ENCODE data around the gene KPNB1. TPM values are rescaled to one million over a fixed set of nuclear protein-coding genes. Genes with fewer than 3 reads are reported as not detected.
A peak's percentile ranks its signal among the peaks of the same experiment; 100 is the strongest.

Gene KPNB1
- total RNA-seq, 2 experiments from 2014 or later: 413 to 525 TPM

DNA sequence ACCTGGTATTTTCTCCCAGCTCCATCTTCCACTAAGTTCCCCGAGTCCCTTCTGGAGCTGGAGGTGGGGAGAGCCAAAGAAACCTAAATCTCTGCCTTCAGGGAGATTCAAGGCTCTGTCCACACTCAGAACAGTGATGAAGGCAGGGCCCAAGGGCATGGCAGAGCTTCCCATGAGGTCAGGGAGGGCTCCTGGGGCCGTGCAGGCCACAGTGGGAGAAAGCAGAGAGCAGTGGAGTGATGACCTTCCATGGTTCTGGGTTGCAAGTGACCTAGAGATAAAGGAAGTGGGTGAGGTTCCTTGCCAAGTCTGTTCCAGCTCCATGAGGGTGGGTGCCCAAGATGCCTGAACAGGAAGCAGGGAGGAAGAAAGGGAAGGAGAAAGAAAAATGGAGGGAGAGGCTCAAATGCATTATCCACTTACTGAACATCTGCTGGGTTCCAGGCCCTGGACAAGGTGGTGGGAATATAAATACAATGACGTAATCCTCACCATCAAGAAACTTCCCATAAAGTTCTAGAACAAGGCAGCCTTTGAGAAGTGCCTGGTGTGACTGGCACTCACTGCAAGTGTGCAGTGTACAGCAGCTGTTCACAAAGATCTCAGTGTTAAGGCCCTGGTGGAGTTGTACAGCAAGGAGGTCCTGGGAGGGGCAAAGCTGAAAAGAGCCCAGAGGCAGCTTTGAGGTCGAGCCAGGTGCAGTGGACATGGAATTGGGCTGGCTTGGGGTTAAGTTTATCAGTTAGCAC lies 57.5 kb downstream of the KPNB1 start:
- peak overlapping the region; percentile 92 for H3K27ac Mint-ChIP-seq
- H3K4me3 Mint-ChIP-seq: no peak overlapping the region

DNA sequence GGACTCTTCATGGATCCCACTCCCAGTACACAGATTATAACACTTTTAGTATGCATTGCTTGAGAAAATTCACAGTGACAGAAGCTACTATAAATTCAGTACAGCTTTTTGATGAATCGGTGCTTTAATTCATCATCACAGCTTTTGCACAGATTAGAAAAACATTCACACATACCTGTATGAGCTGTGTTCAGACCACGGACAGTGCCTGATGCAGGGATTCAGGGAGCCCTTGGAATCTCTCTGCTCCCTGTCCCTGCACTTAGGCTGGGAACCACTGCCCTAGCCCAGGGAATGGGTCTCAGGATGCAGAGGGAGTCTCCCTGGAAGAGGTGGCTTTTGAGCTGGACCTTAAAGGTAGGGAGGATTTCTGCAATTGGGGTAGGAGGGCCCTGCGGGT lies 58.2 kb downstream of the KPNB1 start:
- no peak for DNase-seq
- no peaks in the 10 kb centered on the region for H3K36me3 Mint-ChIP-seq
- peaks cover 52% of the 10 kb centered on the region for H3K4me1 Mint-ChIP-seq
- H3K4me3 Mint-ChIP-seq: no peak overlapping the region
- CTCF ChIA-PET: interaction anchor here (0.6 to 14.9 kb wide), 5 partner anchors 9 to 84 kb away, joined by 4 to 263 read pairs (median 9); partner anchors contain the start of gene TBX21
- H3K27me3 Mint-ChIP-seq: peaks cover 1% of the 10 kb centered on the region
- no peaks in the 10 kb centered on the region for H3K9me3 Mint-ChIP-seq (ENCODE audit: low read depth)
- H3K27ac Mint-ChIP-seq: no peak overlapping the region
- ATAC-seq: no peak

More for the DNA sequence above, 57.5 kb downstream of the KPNB1 start:
- Mint-ChIP-seq H3K9me3 (ENCODE audit: low read depth) (no peaks in the 10 kb centered on the region), H3K4me1 (peaks cover 57% of the 10 kb centered on the region), H3K27me3 (no peaks in the 10 kb centered on the region), H3K36me3 (no peaks in the 10 kb centered on the region)
- ATAC-seq (no peak), DNase-seq (no peak)
- CTCF ChIA-PET: interaction anchor here (0.6 to 14.9 kb wide), 5 partner anchors 8 to 85 kb away, joined by 4 to 263 read pairs (median 9); partner anchors contain the start of gene TBX21

DNA sequence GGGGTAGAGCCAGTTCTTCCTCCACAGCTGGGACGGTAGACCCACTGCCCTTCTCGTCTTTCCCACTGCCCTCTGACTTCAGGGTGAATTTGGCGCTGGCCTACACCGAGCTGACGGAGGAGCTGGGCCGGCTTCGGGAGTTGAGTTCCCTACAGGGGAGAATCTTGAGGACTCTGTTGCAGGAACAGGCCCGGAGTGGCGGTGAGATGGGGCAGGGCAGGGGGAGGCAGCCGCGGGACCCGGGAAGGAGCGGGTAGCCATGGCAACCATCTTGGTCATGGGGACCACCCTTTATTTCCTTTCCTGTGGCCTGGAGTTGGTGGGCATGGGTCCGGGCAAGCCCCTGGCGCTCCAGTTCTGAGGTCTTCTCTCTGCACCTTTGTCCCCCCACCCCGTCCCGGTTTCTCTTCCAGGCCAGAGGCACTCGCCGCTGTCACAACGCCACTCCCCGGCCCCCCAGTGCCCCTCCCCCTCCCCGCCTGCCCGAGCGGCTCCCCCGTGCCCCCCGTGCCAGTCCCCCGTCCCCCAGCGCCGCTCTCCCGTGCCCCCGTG lies 58.7 kb downstream of the KPNB1 start:
- H3K4me3 Mint-ChIP-seq: no peak overlapping the region
- CTCF ChIA-PET: interaction anchor here (1.4 to 14.9 kb wide), 3 partner anchors 9 to 25 kb away, joined by 9 to 263 read pairs (median 39); partner anchors contain the start of gene TBX21
- ATAC-seq: no peak
- H3K9me3 Mint-ChIP-seq (ENCODE audit: low read depth): no peaks in the 10 kb centered on the region
- no peaks in the 10 kb centered on the region for H3K36me3 Mint-ChIP-seq
- peaks cover 47% of the 10 kb centered on the region for H3K4me1 Mint-ChIP-seq
- H3K27me3 Mint-ChIP-seq: peaks cover 3% of the 10 kb centered on the region
- no peak for DNase-seq
- H3K27ac Mint-ChIP-seq: no peak overlapping the region

DNA sequence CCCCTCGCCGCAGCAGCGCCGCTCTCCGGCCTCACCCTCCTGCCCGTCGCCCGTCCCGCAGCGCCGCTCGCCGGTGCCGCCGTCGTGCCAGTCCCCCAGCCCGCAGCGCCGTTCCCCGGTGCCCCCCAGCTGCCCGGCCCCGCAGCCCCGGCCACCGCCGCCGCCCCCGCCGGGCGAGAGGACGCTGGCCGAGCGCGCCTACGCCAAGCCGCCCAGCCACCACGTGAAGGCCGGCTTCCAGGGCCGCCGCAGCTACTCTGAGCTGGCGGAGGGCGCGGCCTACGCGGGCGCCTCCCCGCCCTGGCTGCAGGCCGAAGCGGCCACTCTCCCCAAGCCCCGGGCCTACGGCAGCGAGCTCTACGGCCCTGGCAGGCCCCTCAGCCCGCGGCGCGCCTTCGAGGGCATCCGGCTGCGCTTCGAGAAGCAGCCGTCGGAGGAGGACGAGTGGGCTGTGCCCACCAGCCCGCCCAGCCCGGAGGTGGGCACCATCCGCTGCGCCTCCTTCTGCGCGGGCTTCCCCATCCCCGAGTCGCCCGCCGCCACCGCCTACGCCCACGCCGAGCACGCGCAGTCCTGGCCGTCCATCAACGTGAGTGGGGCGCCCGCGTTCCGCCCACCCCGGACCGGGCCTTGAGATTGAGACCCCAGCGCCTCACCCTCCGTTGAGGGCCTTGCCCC lies 59.3 kb downstream of the KPNB1 start:
- no peaks in the 10 kb centered on the region for H3K9me3 Mint-ChIP-seq (ENCODE audit: low read depth)
- H3K4me1 Mint-ChIP-seq: peaks cover 46% of the 10 kb centered on the region
- H3K27ac Mint-ChIP-seq: no peak overlapping the region
- no peak for DNase-seq
- ATAC-seq: no peak
- no peaks in the 10 kb centered on the region for H3K36me3 Mint-ChIP-seq
- H3K27me3 Mint-ChIP-seq: peaks cover 7% of the 10 kb centered on the region
- CTCF ChIA-PET: interaction anchor here (1.4 to 14.9 kb wide), 3 partner anchors 8 to 24 kb away, joined by 9 to 263 read pairs (median 39); partner anchors contain the start of gene TBX21
- H3K4me3 Mint-ChIP-seq: no peak overlapping the region

DNA sequence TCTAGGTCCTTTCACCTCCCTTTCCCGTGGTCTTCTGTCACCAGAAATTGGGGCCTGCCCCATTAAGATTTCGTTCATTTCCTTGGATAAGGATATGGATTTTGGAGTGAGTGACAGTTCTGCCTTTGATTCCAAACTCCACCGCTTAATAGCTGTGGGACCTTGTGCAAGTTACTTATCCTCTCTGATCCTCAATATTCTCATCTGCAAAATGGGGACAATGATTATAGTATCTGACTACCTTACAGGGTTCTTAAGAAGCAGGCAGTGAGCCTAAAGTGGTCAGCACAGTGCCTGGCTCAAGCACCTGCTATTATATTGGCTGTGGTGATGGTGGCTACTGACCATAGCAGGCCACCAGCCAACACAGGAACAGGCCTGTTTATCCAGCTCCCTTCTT lies 59.9 kb downstream of the KPNB1 start:
- no peaks in the 10 kb centered on the region for H3K9me3 Mint-ChIP-seq (ENCODE audit: low read depth)
- H3K4me3 Mint-ChIP-seq: no peak overlapping the region
- no peaks in the 10 kb centered on the region for H3K36me3 Mint-ChIP-seq
- peaks cover 8% of the 10 kb centered on the region for H3K27me3 Mint-ChIP-seq
- DNase-seq: no peak
- peaks cover 46% of the 10 kb centered on the region for H3K4me1 Mint-ChIP-seq
- no peak for ATAC-seq
- CTCF ChIA-PET: interaction anchor here (1.1 to 14.9 kb wide), 2 partner anchors 9 to 23 kb away, joined by 5 to 263 read pairs; partner anchors contain the start of gene TBX21
- H3K27ac Mint-ChIP-seq: no peak overlapping the region

DNA sequence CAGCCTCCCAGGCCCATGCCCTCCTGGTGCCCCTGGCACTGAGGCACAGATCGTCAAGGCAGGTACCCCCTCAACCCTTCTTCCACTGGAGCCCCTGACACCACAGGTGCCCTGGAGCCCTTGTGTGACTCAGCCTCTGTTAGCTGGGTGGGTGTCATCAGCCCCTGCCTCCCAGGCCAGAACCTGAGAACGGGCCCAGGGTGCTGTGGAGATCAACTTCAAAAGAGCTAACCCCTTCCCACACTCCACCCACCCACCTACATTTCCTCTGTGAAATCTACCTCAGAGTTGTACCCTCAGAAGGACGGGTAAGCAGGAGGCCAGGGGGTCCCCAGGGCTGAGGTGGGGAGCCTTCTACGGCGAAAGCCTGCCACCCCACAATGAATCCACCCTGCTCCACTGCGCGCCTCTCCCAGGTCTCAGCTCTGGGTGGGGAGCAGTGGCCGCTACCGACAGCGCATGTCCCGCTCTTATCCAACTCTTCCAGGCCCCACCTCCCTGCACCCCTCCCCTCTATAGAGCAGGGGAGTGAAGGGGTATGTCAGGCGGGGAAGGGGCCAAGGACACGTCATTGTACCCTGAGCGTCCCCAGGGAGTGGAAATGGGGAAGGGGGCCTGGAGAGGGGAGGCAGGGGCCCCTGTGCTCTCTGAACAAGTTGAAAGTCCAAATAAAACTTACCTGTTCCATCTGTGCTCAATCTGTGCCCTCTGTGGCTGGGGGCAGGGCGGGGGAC lies 61.8 kb downstream of the KPNB1 start:
- Mint-ChIP-seq H3K4me3 (no peak overlapping the region), H3K27ac (no peak overlapping the region), H3K9me3 (ENCODE audit: low read depth) (no peaks in the 10 kb centered on the region), H3K4me1 (peaks cover 46% of the 10 kb centered on the region), H3K36me3 (no peaks in the 10 kb centered on the region), H3K27me3 (peaks cover 8% of the 10 kb centered on the region)
- DNase-seq (no peak), ATAC-seq (no peak)
- CTCF ChIA-PET: interaction anchor here (0.6 kb wide), 1 partner anchor 23 kb away, joined by 3 read pairs; no protein-coding TSS in a partner anchor

DNA sequence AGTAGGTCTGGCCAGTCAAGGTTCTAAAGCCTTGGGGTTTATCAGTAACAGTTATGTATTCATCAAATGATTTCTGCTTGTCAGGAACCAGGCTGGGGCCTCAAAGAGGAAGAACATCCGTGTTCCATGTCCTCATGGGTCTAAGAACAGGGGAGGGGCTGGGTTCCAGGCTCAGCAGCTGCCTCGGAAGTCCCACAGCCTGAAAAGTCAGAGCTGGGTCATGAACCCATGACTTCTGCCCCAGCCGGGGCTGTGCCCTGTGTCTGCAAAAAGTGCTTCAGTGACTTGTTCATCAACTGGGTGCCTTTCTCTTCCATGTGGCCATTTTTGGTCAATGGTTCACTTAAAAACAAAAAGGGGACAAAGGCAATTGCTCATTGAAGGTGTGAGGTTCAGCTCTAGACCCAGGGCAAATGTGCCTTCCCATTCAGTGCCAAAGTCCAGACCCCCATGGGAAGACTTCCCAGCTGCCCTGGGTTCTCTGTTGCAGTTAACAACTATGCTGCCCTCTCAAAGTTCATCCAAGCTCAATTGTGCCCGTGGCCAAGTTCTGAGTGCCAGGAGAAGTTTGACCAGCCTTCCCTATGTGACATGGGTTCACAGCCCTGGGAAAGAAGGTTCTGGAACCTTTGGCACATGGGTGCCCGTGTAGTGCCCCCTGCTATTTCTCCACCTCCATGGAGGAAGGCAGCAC lies 62.8 kb downstream of the KPNB1 start:
- Mint-ChIP-seq H3K36me3 (no peaks in the 10 kb centered on the region), H3K4me3 (no peak overlapping the region), H3K27ac (no peak overlapping the region), H3K4me1 (peaks cover 46% of the 10 kb centered on the region), H3K9me3 (ENCODE audit: low read depth) (no peaks in the 10 kb centered on the region), H3K27me3 (peaks cover 10% of the 10 kb centered on the region)
- no peak for DNase-seq
- CTCF ChIA-PET: interaction anchor here (8.2 kb wide), 1 partner anchor 12 kb away, joined by 157 read pairs; no protein-coding TSS in a partner anchor
- no peak for ATAC-seq

DNA sequence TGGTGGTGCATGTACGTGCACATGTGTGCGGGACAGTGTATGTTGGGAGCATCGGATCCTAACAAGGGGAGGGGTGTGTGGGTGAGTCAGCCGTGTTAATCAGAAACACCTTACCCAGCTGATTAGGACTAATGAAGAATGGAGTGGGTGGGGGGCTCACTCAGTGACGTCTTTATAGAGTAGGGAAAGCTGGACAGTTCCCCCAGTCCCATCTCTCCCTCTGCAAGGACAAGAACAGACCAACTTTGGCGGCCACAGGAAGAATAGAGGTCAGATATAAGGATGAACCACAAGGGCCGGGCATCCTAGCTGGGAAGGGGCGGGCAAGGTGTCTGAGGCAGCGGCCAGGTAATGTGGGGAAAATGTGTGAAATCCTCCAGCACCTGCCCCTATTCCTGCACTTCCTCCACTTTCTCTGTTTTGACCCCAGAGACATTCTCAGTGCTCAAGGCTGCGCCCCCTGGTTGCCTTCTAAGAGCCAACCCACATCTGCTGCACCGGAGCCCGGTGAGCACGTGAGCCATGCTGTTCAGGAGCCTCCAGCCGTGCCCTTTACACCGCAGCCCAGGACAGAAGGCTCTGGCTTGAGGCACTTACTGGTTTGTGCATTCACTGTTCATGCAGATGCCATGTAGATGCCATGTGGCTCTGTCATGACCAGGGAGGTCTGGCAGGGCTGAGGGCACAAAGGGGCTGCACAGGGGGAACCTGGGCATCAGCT lies 64.4 kb downstream of the KPNB1 start:
- ATAC-seq (no peak), DNase-seq (no peak)
- H3K9me3 Mint-ChIP-seq (ENCODE audit: low read depth): no peaks in the 10 kb centered on the region
- CTCF ChIA-PET: interaction anchor here (5.8 to 8.2 kb wide), 2 partner anchors 14 to 18 kb away, joined by 50 to 157 read pairs; partner anchors contain the start of gene TBX21
- peaks cover 59% of the 10 kb centered on the region for H3K4me1 Mint-ChIP-seq
- H3K27ac Mint-ChIP-seq: peak overlapping the region; percentile 42
- no peak overlapping the region for H3K4me3 Mint-ChIP-seq
- H3K27me3 Mint-ChIP-seq: peaks cover 10% of the 10 kb centered on the region
- H3K36me3 Mint-ChIP-seq: no peaks in the 10 kb centered on the region

DNA sequence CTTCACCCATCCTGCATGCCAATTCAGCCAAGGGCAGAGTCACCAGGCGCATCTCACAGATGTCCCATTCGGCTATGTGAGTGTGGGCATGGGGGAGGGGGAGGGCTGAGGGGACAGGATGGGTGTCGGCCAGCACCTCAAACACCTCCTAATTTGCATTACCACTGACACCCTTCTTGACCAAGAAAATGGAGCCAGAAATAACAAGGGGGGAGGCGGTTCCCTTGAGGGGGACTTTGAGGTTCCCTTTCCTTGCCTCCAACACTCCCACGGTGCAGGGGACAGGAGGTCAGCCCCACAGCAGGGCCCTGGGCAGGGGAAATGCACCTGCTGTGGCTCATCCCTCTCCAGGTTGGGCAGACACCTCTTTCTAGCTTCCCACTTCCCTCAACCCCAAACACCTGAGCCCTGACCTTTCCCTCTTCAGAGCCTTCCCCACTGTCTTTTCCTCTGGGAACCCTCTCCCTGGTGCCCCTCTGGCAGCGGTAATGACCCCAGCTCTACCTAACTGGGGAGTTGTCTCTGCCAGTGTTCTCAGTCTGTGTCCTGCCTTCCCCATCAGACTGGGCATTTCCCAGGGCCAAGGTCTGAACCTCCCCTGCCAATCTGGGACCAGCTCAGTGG lies 65.2 kb downstream of the KPNB1 start:
- Mint-ChIP-seq H3K27ac (no peak overlapping the region), H3K9me3 (ENCODE audit: low read depth) (no peaks in the 10 kb centered on the region), H3K4me1 (peaks cover 66% of the 10 kb centered on the region), H3K27me3 (peaks cover 10% of the 10 kb centered on the region), H3K36me3 (no peaks in the 10 kb centered on the region), H3K4me3 (no peak overlapping the region)
- ATAC-seq: no peak
- CTCF ChIA-PET: interaction anchor here (0.6 to 8.2 kb wide), 5 partner anchors 8 to 237 kb away, joined by 3 to 157 read pairs (median 39); partner anchors contain the start of gene TBX21
- DNase-seq: peak; percentile 68

DNA sequence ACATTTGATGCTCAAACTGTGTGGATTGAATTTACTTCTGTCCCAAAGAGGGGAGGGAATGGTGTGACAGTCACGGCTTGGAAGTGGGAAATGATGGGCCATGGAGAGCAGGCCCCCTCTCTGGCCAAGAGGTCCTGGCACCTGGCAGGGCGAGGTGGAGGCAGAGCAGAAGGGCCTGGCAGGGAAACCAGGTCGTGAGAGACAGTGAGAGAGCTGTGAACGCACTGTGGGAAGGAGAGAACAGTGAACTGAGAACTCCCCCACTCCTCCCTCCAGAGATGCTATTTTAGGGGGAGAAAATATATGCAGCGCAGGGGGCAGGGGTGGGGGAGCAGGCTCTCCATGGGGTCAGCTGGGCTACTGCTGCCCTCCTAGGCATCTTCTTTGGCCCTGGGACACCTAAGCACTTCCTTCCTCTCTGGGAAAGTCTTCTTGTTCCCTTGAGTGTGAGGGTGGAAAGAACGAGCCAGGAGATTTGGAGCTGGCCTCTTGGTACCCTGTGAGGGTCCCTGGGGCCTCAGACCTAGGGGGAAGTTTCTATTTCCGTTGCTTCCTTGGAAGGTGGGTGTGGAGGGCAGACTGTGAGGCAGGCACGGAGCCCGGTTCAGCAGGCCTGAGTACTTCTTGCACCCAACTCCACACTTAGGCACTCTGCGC lies 66.1 kb downstream of the KPNB1 start:
- no peaks in the 10 kb centered on the region for H3K36me3 Mint-ChIP-seq
- peaks cover 10% of the 10 kb centered on the region for H3K27me3 Mint-ChIP-seq
- no peaks in the 10 kb centered on the region for H3K9me3 Mint-ChIP-seq (ENCODE audit: low read depth)
- ATAC-seq (no peak), DNase-seq (no peak)
- peak overlapping the region; percentile 28 for H3K27ac Mint-ChIP-seq
- no peak overlapping the region for H3K4me3 Mint-ChIP-seq
- CTCF ChIA-PET: interaction anchor here (0.6 to 8.2 kb wide), 6 partner anchors 9 to 296 kb away, joined by 3 to 157 read pairs (median 24); partner anchors contain the start of gene TBX21
- H3K4me1 Mint-ChIP-seq: peaks cover 75% of the 10 kb centered on the region

DNA sequence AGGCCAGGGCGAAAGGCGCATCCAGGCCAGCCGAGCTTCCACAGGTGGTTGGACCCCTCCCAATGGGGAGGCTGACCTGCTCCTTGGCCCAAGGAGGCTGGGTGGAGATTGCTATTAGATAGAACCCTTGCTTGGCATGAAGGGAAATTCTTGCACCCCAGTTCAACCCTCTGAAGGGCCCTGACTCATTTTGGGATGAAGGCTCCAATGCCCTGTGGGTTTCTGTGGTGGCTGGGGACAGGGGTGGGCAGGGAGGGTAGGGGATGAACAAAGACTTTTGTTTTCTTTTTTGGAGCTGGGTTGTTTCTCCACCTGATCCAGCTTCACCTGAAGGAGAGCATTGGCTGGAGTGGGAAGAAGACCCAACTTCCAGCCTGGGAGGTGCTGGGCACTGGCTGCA lies 66.7 kb downstream of the KPNB1 start:
- DNase-seq: peak; percentile 51
- Mint-ChIP-seq H3K4me3 (no peak overlapping the region), H3K36me3 (no peaks in the 10 kb centered on the region)

More for the DNA sequence above, 66.7 kb downstream of the KPNB1 start:
- CTCF ChIA-PET: interaction anchor here (0.6 to 8.2 kb wide), 6 partner anchors 9 to 296 kb away, joined by 3 to 157 read pairs (median 24); partner anchors contain the start of gene TBX21
- Mint-ChIP-seq H3K27me3 (peaks cover 10% of the 10 kb centered on the region), H3K27ac (peak overlapping the region; percentile 12), H3K4me1 (peaks cover 81% of the 10 kb centered on the region), H3K9me3 (ENCODE audit: low read depth) (no peaks in the 10 kb centered on the region)
- no peak for ATAC-seq

Measured in activated CD8-positive, alpha-beta memory T cell treated with anti-CD3 and anti-CD28 coated beads, Interleukin-2, amount 10 ng/mL, durations not matched to agents 7 days and 5 days (primary cell).